Measurements from ENCODE around the gene RIC8A. TPM values are rescaled to one million over a fixed set of nuclear protein-coding genes. Genes with fewer than 3 reads are reported as not detected.

The RIC8A gene
- total and polyA plus RNA-seq, 2 donors from 2014 or later: 52.3 to 92.1 TPM

- H3K27me3 ChIP-seq (ENCODE audit: control insufficient read depth, insufficient read depth, low read length): no peaks in the 10 kb centered on the region
- no peak overlapping the region for H3K4me3 ChIP-seq (ENCODE audit: low read length in 3 of 3)
- DNase-seq (peak in 1 of 5 donors; percentile 47), FAIRE-seq (no peak)
- H3K9ac ChIP-seq (ENCODE audit: low read length in 3 of 3): peak overlapping the region in 1 of 3 donors; percentile 10
- H3K36me3 ChIP-seq (ENCODE audit: control insufficient read depth in 2 of 3, insufficient read depth in 3 of 3, low read length in 3 of 3): peaks cover 2 to 52% (median 41%) of the 10 kb centered on the region in 3 donors
- TF ChIP-seq CTCF (IDR thresholded peaks at IDR 0.05; ENCODE audit: borderline replicate concordance, extremely low read depth, insufficient read depth): no peak
- intact Hi-C loops (cut with DNase I): no loop called here
- H3K27ac ChIP-seq (ENCODE audit: low read depth in 2 of 2, low read length in 2 of 2): no peak overlapping the region
- no peaks in the 10 kb centered on the region for H3K9me3 ChIP-seq (ENCODE audit: control insufficient read depth in 2 of 3, insufficient read depth in 1 of 3, low read length in 3 of 3)
- peaks cover 0 to 30% (median 10%) of the 10 kb centered on the region in 3 donors for H3K4me1 ChIP-seq (ENCODE audit: control insufficient read depth in 2 of 3, insufficient read depth in 2 of 3, low read depth in 1 of 3, low read length in 3 of 3)
Observed at GRCh38 chr11:210803-211180, 3.3 kb downstream of the RIC8A start.

- FAIRE-seq (no peak), DNase-seq (peak in 1 of 5 donors; percentile 36)
- intact Hi-C loops (cut with DNase I): no loop called here
- no peak for TF ChIP-seq CTCF (IDR thresholded peaks at IDR 0.05; ENCODE audit: borderline replicate concordance, extremely low read depth, insufficient read depth)
- Histone ChIP-seq H3K27ac (ENCODE audit: low read depth in 2 of 2, low read length in 2 of 2) (no peak overlapping the region), H3K9ac (ENCODE audit: low read length in 3 of 3) (no peak overlapping the region), H3K9me3 (ENCODE audit: control insufficient read depth in 2 of 3, insufficient read depth in 1 of 3, low read length in 3 of 3) (no peaks in the 10 kb centered on the region), H3K36me3 (ENCODE audit: control insufficient read depth in 2 of 3, insufficient read depth in 3 of 3, low read length in 3 of 3) (peaks cover 2 to 52% (median 42%) of the 10 kb centered on the region in 3 donors), H3K4me3 (ENCODE audit: low read length in 3 of 3) (no peak overlapping the region), H3K4me1 (ENCODE audit: control insufficient read depth in 2 of 3, insufficient read depth in 2 of 3, low read depth in 1 of 3, low read length in 3 of 3) (peaks cover 0 to 25% (median 6%) of the 10 kb centered on the region in 3 donors), H3K27me3 (ENCODE audit: control insufficient read depth, insufficient read depth, low read length) (no peaks in the 10 kb centered on the region)
Observed at GRCh38 chr11:211295-211694, 3.8 kb downstream of the RIC8A start.

- Histone ChIP-seq H3K9me3 (ENCODE audit: control insufficient read depth in 2 of 3, insufficient read depth in 1 of 3, low read length in 3 of 3) (no peaks in the 10 kb centered on the region), H3K27me3 (ENCODE audit: control insufficient read depth, insufficient read depth, low read length) (no peaks in the 10 kb centered on the region), H3K9ac (ENCODE audit: low read length in 3 of 3) (no peak overlapping the region), H3K4me3 (ENCODE audit: low read length in 3 of 3) (no peak overlapping the region), H3K4me1 (ENCODE audit: control insufficient read depth in 2 of 3, insufficient read depth in 2 of 3, low read depth in 1 of 3, low read length in 3 of 3) (peaks cover 0 to 23% (median 6%) of the 10 kb centered on the region in 3 donors), H3K27ac (ENCODE audit: low read depth in 2 of 2, low read length in 2 of 2) (no peak overlapping the region), H3K36me3 (ENCODE audit: control insufficient read depth in 2 of 3, insufficient read depth in 3 of 3, low read length in 3 of 3) (peaks cover 2 to 52% (median 42%) of the 10 kb centered on the region in 3 donors)
- DNase-seq (peak in 1 of 5 donors; percentile 64), FAIRE-seq (no peak)
- TF ChIP-seq CTCF (IDR thresholded peaks at IDR 0.05; ENCODE audit: borderline replicate concordance, extremely low read depth, insufficient read depth): no peak
- intact Hi-C loops (cut with DNase I): no loop called here
Observed at GRCh38 chr11:211741-212140, 4.2 kb downstream of the RIC8A start.

Data from kidney (tissue), 14 donors.